Karpas-422 (cell line): ENCODE measurements around the gene PANX1. TPM values are rescaled to one million over a fixed set of nuclear protein-coding genes. Genes with fewer than 3 reads are reported as not detected.

Experiments
- total RNA-seq: library from RNA; depleted of rRNA; stranded (reverse); fragments of >200 nt; shearing (Covaris generic); gene quantifications from 2 replicates; pipeline ENCODE4 v1.2.3, GENCODE V29; 2014; ENCODE audit warnings: low replicate concordance; rRNA removed

The PANX1 gene
- total RNA-seq, 1 experiment from 2014 or later: 17.0 TPM

Other genes starting within 250 kb of the PANX1 start
- gene HEPHL1, start 107.5 kb upstream of the PANX1 start, total RNA-seq: not detected in 2 replicates
- gene IZUMO1R, start 175.7 kb downstream of the PANX1 start, total RNA-seq: not detected in 2 replicates